ENCODE measurements around the gene RANBP3. TPM values are rescaled to one million over a fixed set of nuclear protein-coding genes. Genes with fewer than 3 reads are reported as not detected.
"Not testable (repeated sequence)": the region's sequence is repeated elsewhere in the genome, so short reads cannot be mapped to it uniquely, and the experiment has no call there.

The RANBP3 gene
- total and polyA plus RNA-seq, 2 experiments from 2014 or later, result 40.2 to 98.3 TPM

GRCh38 chr19:6026390-6027227, 48.7 kb upstream of the RANBP3 start:
- no peak overlapping the region for H3K27ac Mint-ChIP-seq
- no peak for ATAC-seq

GRCh38 chr19:6024756-6025155, 46.8 kb upstream of the RANBP3 start:
- not testable (repeated sequence) for H3K9me3 Mint-ChIP-seq; H3K4me1 ChIP-seq (ENCODE audit: insufficient read depth); DNase-seq (ENCODE audit: low spot score); H3K4me2 ChIP-seq; H3K27ac Mint-ChIP-seq; H3K36me3 Mint-ChIP-seq (ENCODE audit: low read depth); H3K4me1 Mint-ChIP-seq; ATAC-seq; H4K20me1 ChIP-seq (replicated peaks; ENCODE audit: insufficient read depth); H3K27me3 Mint-ChIP-seq (ENCODE audit: insufficient read depth, low read depth, poor library complexity); H3K36me3 ChIP-seq (ENCODE audit: insufficient read depth); H3K4me3 Mint-ChIP-seq; H3K9me2 ChIP-seq (ENCODE audit: insufficient read depth); H3K27me3 ChIP-seq (ENCODE audit: insufficient read depth); H2AFZ ChIP-seq; H3F3A ChIP-seq (replicated peaks; ENCODE audit: low read depth); H3K4me3 ChIP-seq; H3K79me2 ChIP-seq (replicated peaks; ENCODE audit: insufficient read depth); H3K27ac ChIP-seq (ENCODE audit: low read depth)

More at GRCh38 chr19:6026390-6027227, 48.7 kb upstream of the RANBP3 start:
- H3K9me2 ChIP-seq (ENCODE audit: insufficient read depth), result no peaks in the 10 kb centered on the region
- no peak overlapping the region for H3K4me3 Mint-ChIP-seq
- peaks cover 2% of the 10 kb centered on the region for H3K27me3 Mint-ChIP-seq (ENCODE audit: insufficient read depth, low read depth, poor library complexity)
- H3K36me3 Mint-ChIP-seq (ENCODE audit: low read depth), result no peaks in the 10 kb centered on the region
- TF ChIP-seq STAT1 (IDR thresholded peaks at IDR 0.05; ENCODE audit: unreplicated experiment) (no peak), JUNB (IDR thresholded peaks at IDR 0.05; ENCODE audit: unreplicated experiment) (no peak)
- H3K4me3 ChIP-seq, result no peak overlapping the region
- no peaks in the 10 kb centered on the region; the same call in 1 of the 2 replicates for H3K4me1 ChIP-seq (ENCODE audit: insufficient read depth)
- no peaks in the 10 kb centered on the region for H3K36me3 ChIP-seq (ENCODE audit: insufficient read depth)
- no peaks in the 10 kb centered on the region for H3K79me2 ChIP-seq (replicated peaks; ENCODE audit: insufficient read depth)
- no peaks in the 10 kb centered on the region for H3K9me3 Mint-ChIP-seq
- no peak for DNase-seq (ENCODE audit: low spot score)
- no peak overlapping the region for H2AFZ ChIP-seq
- no peak overlapping the region for H3K27ac ChIP-seq (ENCODE audit: low read depth)
- H3K4me2 ChIP-seq, result no peak overlapping the region
- H4K20me1 ChIP-seq (replicated peaks; ENCODE audit: insufficient read depth), result no peaks in the 10 kb centered on the region
- H3F3A ChIP-seq (replicated peaks; ENCODE audit: low read depth), result no peaks in the 10 kb centered on the region
- no peaks in the 10 kb centered on the region; the same call in 2 of the 3 replicates for H3K4me1 Mint-ChIP-seq
- no peaks in the 10 kb centered on the region for H3K27me3 ChIP-seq (ENCODE audit: insufficient read depth)

- no peak overlapping the region for H3K4me3 Mint-ChIP-seq
- H3K27ac Mint-ChIP-seq, result no peak overlapping the region
- TF ChIP-seq REST (IDR thresholded peaks at IDR 0.05; ENCODE audit: unreplicated experiment) (no peak), CTCF (conservative IDR thresholded peaks at IDR 0.05; ENCODE audit: low read depth in 2 of 2) (no peak)
- H3K36me3 Mint-ChIP-seq (ENCODE audit: low read depth), result no peaks in the 10 kb centered on the region
- no peaks in the 10 kb centered on the region for H3K27me3 ChIP-seq (ENCODE audit: insufficient read depth)
- H3K4me3 ChIP-seq, result no peak overlapping the region
- H4K20me1 ChIP-seq (replicated peaks; ENCODE audit: insufficient read depth), result no peaks in the 10 kb centered on the region
- H3F3A ChIP-seq (replicated peaks; ENCODE audit: low read depth), result no peaks in the 10 kb centered on the region
- no peak for ATAC-seq
- no peaks in the 10 kb centered on the region for H3K36me3 ChIP-seq (ENCODE audit: insufficient read depth)
- peaks cover 2% of the 10 kb centered on the region for H3K27me3 Mint-ChIP-seq (ENCODE audit: insufficient read depth, low read depth, poor library complexity)
- no peaks in the 10 kb centered on the region for H3K79me2 ChIP-seq (replicated peaks; ENCODE audit: insufficient read depth)
- H3K4me1 ChIP-seq (ENCODE audit: insufficient read depth), result no peaks in the 10 kb centered on the region; the same call in 1 of the 2 replicates
- no peaks in the 10 kb centered on the region for H3K9me3 Mint-ChIP-seq
- no peak overlapping the region for H2AFZ ChIP-seq
- H3K4me1 Mint-ChIP-seq, result no peaks in the 10 kb centered on the region; the same call in 2 of the 3 replicates
- no peak for DNase-seq (ENCODE audit: low spot score)
- no peaks in the 10 kb centered on the region for H3K9me2 ChIP-seq (ENCODE audit: insufficient read depth)
- no peak overlapping the region for H3K4me2 ChIP-seq
- H3K27ac ChIP-seq (ENCODE audit: low read depth), result no peak overlapping the region
These were observed 46.0 kb upstream of the RANBP3 start for GRCh38 chr19:6023936-6024335.
